Skeletal muscle satellite cell (primary cell): ENCODE measurements around the gene INTS2.
"Not testable (repeated sequence)": the region's sequence is repeated elsewhere in the genome, so short reads cannot be mapped to it uniquely, and the experiment has no call there.

Source experiments
- H3K27me3 ChIP-seq: 2 replicates; pipeline ENCODE4 v1.7.0; 2013; ENCODE audit warnings: low read length; ENCODE audit not compliant: control insufficient read depth, insufficient read depth
- H3K36me3 ChIP-seq: 2 replicates; pipeline ENCODE4 v1.7.0; 2013; ENCODE audit warnings: mild to moderate bottlenecking, control low read depth, low read length; ENCODE audit not compliant: insufficient read depth
- H3K4me1 ChIP-seq: 2 replicates; pipeline ENCODE4 v1.7.0; 2013; ENCODE audit warnings: low read length; ENCODE audit not compliant: control insufficient read depth, insufficient read depth
- H3K4me2 ChIP-seq: 2 replicates; pipeline ENCODE4 v1.7.0; 2013; ENCODE audit warnings: mild to moderate bottlenecking, low read length
- H3K4me3 ChIP-seq: 2 replicates; pipeline ENCODE4 v1.7.0; 2013; ENCODE audit warnings: low read length
- H3K9ac ChIP-seq: 2 replicates; pipeline ENCODE4 v1.7.0; 2013; ENCODE audit warnings: mild to moderate bottlenecking, low read depth, low read length, moderate library complexity
- H3K9me3 ChIP-seq: replicated peaks from 2 replicates; pipeline ENCODE4 v1.7.0; 2013; ENCODE audit warnings: mild to moderate bottlenecking, control low read depth, low read length

Gene INTS2

GRCh38 chr17:61867033-61867432 is 60.7 kb downstream of the INTS2 start:
- H3K4me3 ChIP-seq = no peak overlapping the region
- no peak overlapping the region for H3K9ac ChIP-seq
- no peak overlapping the region for H3K4me2 ChIP-seq
- no peaks in the 10 kb centered on the region for H3K9me3 ChIP-seq
- peaks cover 12% of the 10 kb centered on the region for H3K4me1 ChIP-seq
- peaks cover 33% of the 10 kb centered on the region for H3K36me3 ChIP-seq
- H3K27me3 ChIP-seq = no peaks in the 10 kb centered on the region

GRCh38 chr17:61863801-61864126 is 64.0 kb downstream of the INTS2 start:
- H3K9me3 ChIP-seq = no peaks in the 10 kb centered on the region
- no peaks in the 10 kb centered on the region for H3K27me3 ChIP-seq
- peaks cover 17% of the 10 kb centered on the region for H3K4me1 ChIP-seq
- H3K36me3 ChIP-seq = peaks cover 14% of the 10 kb centered on the region
- peak overlapping the region; percentile 91 for H3K4me3 ChIP-seq
- peak overlapping the region; percentile 91 for H3K4me2 ChIP-seq
- H3K9ac ChIP-seq = peak overlapping the region; percentile 84

DNA sequence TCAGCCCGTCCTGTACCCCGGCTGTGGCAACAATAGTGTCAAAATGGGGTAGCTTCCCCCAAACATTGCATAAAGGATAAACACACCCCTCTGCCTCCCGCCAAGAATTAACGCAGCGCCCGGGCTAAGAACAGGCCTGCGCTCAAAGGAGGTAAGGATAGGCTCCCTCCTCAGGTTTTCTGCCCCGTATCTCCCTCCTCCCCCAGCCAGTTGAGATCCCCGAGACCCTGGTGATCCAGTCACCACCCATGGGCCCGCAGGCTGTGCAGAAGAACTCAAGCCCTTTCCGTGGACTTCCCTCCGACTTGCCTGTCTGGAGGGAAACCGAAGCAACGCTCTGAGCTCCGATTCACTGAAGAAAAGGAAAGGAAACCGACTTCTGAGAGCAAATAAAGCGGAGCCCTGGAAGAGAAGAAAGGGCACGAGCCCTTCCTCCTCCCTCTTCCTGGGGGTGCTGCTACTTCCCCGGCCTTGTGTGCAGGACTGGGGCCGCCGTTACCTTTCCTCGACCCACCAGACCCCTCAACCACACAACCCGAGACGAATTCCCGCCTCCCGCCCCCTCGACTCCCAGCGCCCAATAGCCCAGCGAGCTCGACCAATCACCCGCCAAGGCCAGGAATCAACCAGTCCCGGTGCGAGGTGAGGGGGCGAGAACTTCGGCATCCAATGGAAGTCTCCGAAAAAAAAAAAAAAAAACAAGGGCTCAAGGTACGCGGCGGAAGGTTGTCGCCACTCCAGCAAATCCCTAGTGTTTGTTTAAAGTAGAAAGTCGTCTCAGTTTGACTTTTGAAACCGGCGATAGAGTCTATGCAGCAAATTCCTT is 64.6 kb downstream of the INTS2 start, which contains the start of gene BRIP1:
TSS of gene BRIP1 (minus strand) at position 554 of the 826 bp plus-strand sequence. CDS start 1,989 bp downstream, outside the sequence.
- H3K27me3 ChIP-seq = no peaks in the 10 kb centered on the region
- H3K36me3 ChIP-seq = peaks cover 12% of the 10 kb centered on the region
- H3K4me1 ChIP-seq = peaks cover 17% of the 10 kb centered on the region
- H3K9ac ChIP-seq = peak within 1 kb of the TSS; percentile 84
- no peaks in the 10 kb centered on the region for H3K9me3 ChIP-seq
- H3K4me3 ChIP-seq = peak within 1 kb of the TSS; percentile 91
- H3K4me2 ChIP-seq = peak within 1 kb of the TSS; percentile 91

DNA sequence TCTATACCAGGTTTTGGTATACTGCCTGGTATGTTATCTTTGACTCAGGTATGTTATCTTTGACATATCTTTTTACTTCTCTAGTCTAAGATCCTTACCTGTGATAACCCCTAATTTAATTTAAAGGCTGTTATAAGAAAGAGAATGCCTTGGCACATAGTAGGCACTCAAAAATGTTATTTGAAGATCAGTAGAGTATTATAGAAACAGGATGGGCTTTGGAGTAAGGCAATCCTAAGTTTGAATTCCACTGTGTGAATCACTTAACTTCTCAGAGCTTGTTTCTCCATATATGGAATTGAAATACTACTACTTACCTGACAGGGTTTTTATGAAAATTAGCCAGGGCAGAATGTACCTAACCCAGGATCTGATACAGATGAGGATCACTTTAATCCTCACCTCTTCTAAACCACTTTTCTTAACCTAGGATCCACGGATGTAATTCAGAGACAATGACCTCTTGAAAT is 65.6 kb downstream of the INTS2 start:
- peak overlapping the region; percentile 91 for H3K4me2 ChIP-seq
- peak overlapping the region; percentile 91 for H3K4me3 ChIP-seq
- peak overlapping the region; percentile 84 for H3K9ac ChIP-seq

GRCh38 chr17:61860397-61860796 is 67.4 kb downstream of the INTS2 start:
- not testable (repeated sequence) for H3K9ac ChIP-seq, H3K9me3 ChIP-seq, H3K4me3 ChIP-seq, H3K36me3 ChIP-seq, H3K4me2 ChIP-seq, H3K27me3 ChIP-seq
- H3K4me1 ChIP-seq = peaks cover 17% of the 10 kb centered on the region

More for the DNA sequence above, 65.6 kb downstream of the INTS2 start:
- Histone ChIP-seq H3K27me3 (no peaks in the 10 kb centered on the region), H3K4me1 (peaks cover 17% of the 10 kb centered on the region), H3K36me3 (peaks cover 2% of the 10 kb centered on the region), H3K9me3 (no peaks in the 10 kb centered on the region)

DNA sequence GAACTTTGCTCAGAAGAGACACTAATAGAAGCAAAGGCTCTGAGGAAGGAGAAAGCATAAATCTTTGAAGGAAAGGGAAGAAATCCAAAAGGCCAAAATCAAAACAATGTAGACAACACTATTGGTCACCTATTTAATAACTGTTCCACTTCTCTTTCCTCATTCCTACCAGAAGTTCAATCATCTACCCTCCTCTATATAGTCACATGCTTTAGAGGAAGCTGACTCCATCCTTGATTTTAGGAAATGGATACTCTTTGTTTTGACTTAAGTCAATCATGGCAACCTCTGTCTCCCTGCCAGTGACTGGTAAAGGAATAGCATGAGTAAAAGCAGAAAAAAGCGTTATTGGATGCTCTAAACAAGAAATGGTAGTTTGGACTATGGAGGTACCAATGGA is 71.7 kb downstream of the INTS2 start:
- Histone ChIP-seq H3K9me3 (no peaks in the 10 kb centered on the region), H3K9ac (no peak overlapping the region), H3K4me3 (no peak overlapping the region), H3K27me3 (no peaks in the 10 kb centered on the region), H3K36me3 (peaks cover 8% of the 10 kb centered on the region), H3K4me1 (no peaks in the 10 kb centered on the region), H3K4me2 (no peak overlapping the region)

- Histone ChIP-seq H3K9me3 (no peaks in the 10 kb centered on the region), H3K9ac (no peak overlapping the region), H3K4me1 (no peaks in the 10 kb centered on the region), H3K4me3 (no peak overlapping the region), H3K4me2 (no peak overlapping the region), H3K36me3 (peaks cover 8% of the 10 kb centered on the region), H3K27me3 (no peaks in the 10 kb centered on the region)
These were observed 74.9 kb downstream of the INTS2 start for GRCh38 chr17:61852857-61853256.

DNA sequence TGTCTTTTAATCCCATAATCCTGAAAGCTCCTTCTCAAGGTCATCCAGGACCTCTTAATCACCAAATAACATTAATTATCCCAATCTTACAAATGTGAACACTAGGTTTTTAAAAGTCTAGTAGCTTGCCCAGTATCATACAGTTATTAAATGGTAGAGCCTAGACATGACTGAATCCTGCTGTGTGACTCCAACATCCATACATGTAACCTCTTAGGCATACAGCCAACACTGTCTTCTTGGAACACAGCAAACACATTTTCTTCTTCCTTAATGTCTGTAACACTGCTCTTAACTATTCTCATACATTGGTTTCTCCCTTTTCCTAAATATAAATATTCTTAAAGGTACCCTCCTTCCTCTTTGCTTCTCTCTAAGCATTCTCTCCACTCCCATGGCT is 78.1 kb downstream of the INTS2 start:
- no peak overlapping the region for H3K4me3 ChIP-seq

DNA sequence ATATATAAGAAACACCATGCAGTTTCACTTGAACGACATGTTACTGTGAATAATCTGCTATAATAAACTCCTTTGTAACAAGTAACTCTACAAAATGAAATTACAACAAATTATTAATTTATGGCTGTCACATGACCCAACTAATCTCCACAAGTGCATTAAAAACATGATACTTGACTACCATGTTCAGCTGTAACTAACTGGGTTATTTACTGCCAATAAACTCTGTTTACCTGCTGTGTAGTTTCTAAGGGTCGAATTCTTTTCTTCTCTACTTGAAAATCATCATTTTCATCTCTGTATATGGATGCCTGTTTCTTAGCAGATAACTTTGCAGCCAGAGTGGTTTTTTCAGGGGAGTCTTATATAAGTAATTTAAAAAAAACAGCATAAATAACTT is 78.9 kb downstream of the INTS2 start:
- peaks cover 4% of the 10 kb centered on the region for H3K36me3 ChIP-seq
- H3K4me2 ChIP-seq = no peak overlapping the region
- no peaks in the 10 kb centered on the region for H3K4me1 ChIP-seq
- H3K9ac ChIP-seq = no peak overlapping the region
- H3K9me3 ChIP-seq = no peaks in the 10 kb centered on the region
- no peak overlapping the region for H3K4me3 ChIP-seq
- H3K27me3 ChIP-seq = no peaks in the 10 kb centered on the region

More for the DNA sequence above, 78.1 kb downstream of the INTS2 start:
- no peaks in the 10 kb centered on the region for H3K27me3 ChIP-seq
- H3K4me1 ChIP-seq = no peaks in the 10 kb centered on the region
- no peaks in the 10 kb centered on the region for H3K9me3 ChIP-seq
- peaks cover 4% of the 10 kb centered on the region for H3K36me3 ChIP-seq
- no peak overlapping the region for H3K9ac ChIP-seq
- no peak overlapping the region for H3K4me2 ChIP-seq

DNA sequence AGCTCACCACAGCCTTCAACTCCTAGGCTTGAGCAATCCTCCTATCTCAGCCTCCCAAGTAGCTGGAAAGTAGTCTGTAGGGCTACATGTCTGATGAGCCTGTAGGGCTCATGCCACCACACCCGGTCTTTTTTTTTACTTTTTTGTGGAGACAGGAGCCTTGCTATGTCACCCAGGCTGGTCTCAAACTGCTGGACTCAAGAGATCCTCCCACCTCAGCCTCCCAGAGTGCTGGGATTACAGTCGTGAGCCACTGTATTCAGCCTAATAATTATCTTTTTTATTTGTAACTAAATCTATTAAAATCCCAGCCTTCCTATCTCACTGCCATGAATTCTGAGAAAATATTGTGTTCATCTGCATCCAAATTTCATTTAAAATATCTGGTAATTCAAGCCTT is 79.5 kb downstream of the INTS2 start:
- Histone ChIP-seq H3K4me2 (no peak overlapping the region), H3K36me3 (peaks cover 4% of the 10 kb centered on the region), H3K4me1 (no peaks in the 10 kb centered on the region), H3K27me3 (no peaks in the 10 kb centered on the region), H3K4me3 (no peak overlapping the region), H3K9ac (no peak overlapping the region), H3K9me3 (no peaks in the 10 kb centered on the region)

DNA sequence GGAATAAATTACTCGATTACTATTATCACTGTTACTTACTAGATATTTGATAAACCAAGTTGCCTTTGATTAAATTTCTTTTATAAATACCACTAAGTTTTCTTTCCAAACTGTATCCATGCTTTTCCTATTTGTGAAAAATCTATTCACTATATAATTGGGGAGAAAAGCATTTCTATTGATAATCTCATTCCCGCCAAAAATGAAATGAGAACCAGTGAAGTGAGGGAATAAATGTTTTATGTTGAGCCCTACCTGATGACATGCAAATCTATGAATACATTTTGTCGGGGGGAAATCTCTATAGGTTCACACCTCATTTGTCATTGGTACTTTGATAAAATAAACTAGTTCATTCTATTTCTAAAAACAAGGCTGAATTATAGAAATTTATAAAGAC is 80.1 kb downstream of the INTS2 start:
- Histone ChIP-seq H3K4me1 (no peaks in the 10 kb centered on the region), H3K4me3 (no peak overlapping the region), H3K4me2 (no peak overlapping the region), H3K9me3 (no peaks in the 10 kb centered on the region), H3K9ac (no peak overlapping the region), H3K36me3 (peaks cover 4% of the 10 kb centered on the region), H3K27me3 (no peaks in the 10 kb centered on the region)
